Nephron (organoid): ENCODE results near the gene DHX29.
A peak's percentile ranks its signal among the peaks of the same experiment; 100 is the strongest.

Source experiments
- H3K27ac Mint-ChIP-seq, 3 experiments: 2 replicates each; pipeline ENCODE4 v1.8.0; 2020; ENCODE audit warnings: mixed read lengths in 3 of 3, mild to moderate bottlenecking in 2 of 3, moderate library complexity in 1 of 3
- H3K27me3 Mint-ChIP-seq: 2 replicates; pipeline ENCODE4 v1.8.0; 2021; ENCODE audit warnings: low read depth, mild to moderate bottlenecking, moderate library complexity, mixed read lengths
- H3K36me3 Mint-ChIP-seq: 2 replicates; pipeline ENCODE4 v1.8.0; 2020; ENCODE audit warnings: low read depth, mixed read lengths
- H3K4me1 Mint-ChIP-seq: 2 replicates; pipeline ENCODE4 v1.8.0; 2020; ENCODE audit warnings: mixed read lengths
- H3K4me3 Mint-ChIP-seq, 3 experiments: 2 replicates each; pipeline ENCODE4 v1.8.0; 2020; ENCODE audit warnings: mild to moderate bottlenecking in 3 of 3, mixed read lengths in 3 of 3, moderate library complexity in 2 of 3
- H3K9me3 Mint-ChIP-seq: 2 replicates; pipeline ENCODE4 v1.8.0; 2020; ENCODE audit warnings: mixed read lengths
- TF ChIP-seq, protein P1 (sequence below), 3 experiments: fragments of 200-600 bp; sonication (generic); IDR thresholded peaks; one replicate each; pipeline ENCODE4 v1.5.0; 2021; ENCODE audit warnings: antibody characterized with exemption in 3 of 3; ENCODE audit not compliant: unreplicated experiment in 3 of 3

The DHX29 gene, protein sequence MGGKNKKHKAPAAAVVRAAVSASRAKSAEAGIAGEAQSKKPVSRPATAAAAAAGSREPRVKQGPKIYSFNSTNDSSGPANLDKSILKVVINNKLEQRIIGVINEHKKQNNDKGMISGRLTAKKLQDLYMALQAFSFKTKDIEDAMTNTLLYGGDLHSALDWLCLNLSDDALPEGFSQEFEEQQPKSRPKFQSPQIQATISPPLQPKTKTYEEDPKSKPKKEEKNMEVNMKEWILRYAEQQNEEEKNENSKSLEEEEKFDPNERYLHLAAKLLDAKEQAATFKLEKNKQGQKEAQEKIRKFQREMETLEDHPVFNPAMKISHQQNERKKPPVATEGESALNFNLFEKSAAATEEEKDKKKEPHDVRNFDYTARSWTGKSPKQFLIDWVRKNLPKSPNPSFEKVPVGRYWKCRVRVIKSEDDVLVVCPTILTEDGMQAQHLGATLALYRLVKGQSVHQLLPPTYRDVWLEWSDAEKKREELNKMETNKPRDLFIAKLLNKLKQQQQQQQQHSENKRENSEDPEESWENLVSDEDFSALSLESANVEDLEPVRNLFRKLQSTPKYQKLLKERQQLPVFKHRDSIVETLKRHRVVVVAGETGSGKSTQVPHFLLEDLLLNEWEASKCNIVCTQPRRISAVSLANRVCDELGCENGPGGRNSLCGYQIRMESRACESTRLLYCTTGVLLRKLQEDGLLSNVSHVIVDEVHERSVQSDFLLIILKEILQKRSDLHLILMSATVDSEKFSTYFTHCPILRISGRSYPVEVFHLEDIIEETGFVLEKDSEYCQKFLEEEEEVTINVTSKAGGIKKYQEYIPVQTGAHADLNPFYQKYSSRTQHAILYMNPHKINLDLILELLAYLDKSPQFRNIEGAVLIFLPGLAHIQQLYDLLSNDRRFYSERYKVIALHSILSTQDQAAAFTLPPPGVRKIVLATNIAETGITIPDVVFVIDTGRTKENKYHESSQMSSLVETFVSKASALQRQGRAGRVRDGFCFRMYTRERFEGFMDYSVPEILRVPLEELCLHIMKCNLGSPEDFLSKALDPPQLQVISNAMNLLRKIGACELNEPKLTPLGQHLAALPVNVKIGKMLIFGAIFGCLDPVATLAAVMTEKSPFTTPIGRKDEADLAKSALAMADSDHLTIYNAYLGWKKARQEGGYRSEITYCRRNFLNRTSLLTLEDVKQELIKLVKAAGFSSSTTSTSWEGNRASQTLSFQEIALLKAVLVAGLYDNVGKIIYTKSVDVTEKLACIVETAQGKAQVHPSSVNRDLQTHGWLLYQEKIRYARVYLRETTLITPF (N-terminal part only)

DNA sequence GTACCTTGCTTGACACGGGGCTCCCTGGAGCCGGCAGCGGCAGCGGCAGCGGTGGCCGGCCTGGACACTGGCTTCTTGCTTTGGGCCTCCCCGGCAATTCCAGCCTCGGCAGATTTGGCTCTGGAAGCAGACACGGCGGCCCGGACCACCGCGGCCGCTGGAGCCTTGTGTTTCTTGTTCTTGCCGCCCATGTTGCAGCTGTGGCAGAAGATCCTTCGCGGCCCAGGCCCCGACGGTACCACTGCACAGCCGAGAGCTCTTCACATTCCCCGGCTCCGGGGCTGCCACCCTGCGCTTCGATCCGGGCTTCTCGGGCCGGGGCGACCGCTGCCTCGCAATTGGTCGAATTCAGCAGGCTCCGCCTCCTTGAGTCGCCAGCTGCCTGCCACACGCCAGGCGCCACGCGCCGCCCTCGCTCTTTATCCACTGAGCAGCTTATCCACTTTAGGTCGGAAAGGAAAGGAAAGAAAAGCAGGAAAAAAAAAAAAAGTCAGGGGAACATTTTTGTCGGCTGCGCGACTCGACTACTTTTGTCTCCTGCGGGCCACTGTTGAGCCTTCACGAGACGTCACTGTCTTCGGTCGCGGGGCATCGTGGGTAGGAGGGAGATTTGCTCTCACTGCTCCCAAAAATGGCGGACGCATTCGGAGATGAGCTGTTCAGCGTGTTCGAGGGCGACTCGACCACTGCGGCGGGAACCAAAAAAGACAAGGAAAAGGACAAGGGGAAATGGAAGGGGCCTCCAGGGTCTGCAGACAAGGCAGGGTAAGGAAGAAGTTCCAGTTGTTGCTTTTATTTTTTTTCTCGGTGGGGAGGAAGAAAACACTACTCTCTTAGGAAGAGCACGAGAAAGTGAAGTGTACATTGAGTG is at the start of gene DHX29, which contains the start of gene MTREX:
Gene DHX29 (minus strand): TSS at position 312 of the 871 bp plus-strand sequence. CDS start 121 bp downstream, at position 191.
Gene MTREX (plus strand): TSS at position 607 of the 871 bp plus-strand sequence. CDS start 25 bp downstream, at position 632.
- H3K4me3 Mint-ChIP-seq: no peak within 1 kb of the TSS
- H3K36me3 Mint-ChIP-seq: peaks cover 21% of the 10 kb centered on the region
- no peaks in the 10 kb centered on the region for H3K9me3 Mint-ChIP-seq
- H3K27ac Mint-ChIP-seq: no peak within 1 kb of the TSS
- H3K27me3 Mint-ChIP-seq: no peaks in the 10 kb centered on the region
- TF ChIP-seq, protein P1, sequence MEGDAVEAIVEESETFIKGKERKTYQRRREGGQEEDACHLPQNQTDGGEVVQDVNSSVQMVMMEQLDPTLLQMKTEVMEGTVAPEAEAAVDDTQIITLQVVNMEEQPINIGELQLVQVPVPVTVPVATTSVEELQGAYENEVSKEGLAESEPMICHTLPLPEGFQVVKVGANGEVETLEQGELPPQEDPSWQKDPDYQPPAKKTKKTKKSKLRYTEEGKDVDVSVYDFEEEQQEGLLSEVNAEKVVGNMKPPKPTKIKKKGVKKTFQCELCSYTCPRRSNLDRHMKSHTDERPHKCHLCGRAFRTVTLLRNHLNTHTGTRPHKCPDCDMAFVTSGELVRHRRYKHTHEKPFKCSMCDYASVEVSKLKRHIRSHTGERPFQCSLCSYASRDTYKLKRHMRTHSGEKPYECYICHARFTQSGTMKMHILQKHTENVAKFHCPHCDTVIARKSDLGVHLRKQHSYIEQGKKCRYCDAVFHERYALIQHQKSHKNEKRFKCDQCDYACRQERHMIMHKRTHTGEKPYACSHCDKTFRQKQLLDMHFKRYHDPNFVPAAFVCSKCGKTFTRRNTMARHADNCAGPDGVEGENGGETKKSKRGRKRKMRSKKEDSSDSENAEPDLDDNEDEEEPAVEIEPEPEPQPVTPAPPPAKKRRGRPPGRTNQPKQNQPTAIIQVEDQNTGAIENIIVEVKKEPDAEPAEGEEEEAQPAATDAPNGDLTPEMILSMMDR (IDR thresholded peaks at IDR 0.05; ENCODE audit: unreplicated experiment in 3 of 3): no peak
- peaks cover 15% of the 10 kb centered on the region for H3K4me1 Mint-ChIP-seq

DNA sequence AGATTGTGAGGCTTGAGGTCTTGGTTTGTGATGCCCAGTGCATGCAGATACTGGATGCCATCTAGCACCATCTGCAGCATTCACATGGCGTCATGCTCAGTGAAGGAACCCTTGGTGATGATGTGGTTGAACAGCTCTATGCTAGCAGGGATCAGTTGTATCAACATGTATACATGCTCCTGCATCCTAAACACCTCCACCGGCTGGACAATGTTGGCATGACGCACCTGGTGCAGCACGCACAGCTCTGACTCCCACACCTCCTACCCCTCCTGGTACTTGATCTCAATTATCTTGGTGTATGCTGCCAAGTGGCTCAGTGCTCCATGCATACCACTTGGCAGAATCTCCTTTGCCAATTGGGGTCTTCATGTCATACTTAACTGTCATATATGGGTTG is 49.4 kb upstream of the DHX29 start:
- Mint-ChIP-seq H3K4me3 (no peak overlapping the region), H3K36me3 (peaks cover 69% of the 10 kb centered on the region), H3K4me1 (no peaks in the 10 kb centered on the region), H3K9me3 (no peaks in the 10 kb centered on the region), H3K27me3 (no peaks in the 10 kb centered on the region), H3K27ac (no peak overlapping the region)
- TF ChIP-seq, protein P1 (IDR thresholded peaks at IDR 0.05; ENCODE audit: unreplicated experiment in 3 of 3): no peak

DNA sequence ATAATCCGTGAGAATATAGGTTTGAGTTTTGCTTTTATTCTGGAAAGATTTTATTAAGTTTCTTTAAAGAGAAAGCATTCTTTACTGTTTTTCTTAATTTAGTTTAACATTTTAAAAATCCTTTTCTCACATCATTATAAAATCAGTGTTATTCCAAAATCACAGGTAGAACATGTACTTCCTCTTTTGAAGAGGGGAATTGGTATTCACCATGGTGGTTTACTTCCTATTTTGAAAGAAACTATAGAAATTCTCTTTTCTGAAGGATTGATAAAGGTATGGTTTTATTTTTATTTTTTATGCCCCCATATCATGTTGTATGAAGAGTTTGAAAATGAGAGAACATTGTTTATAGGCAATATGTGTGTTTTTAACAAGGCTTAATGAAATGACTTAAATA is 43.3 kb upstream of the DHX29 start:
- no peak overlapping the region for H3K4me3 Mint-ChIP-seq
- H3K36me3 Mint-ChIP-seq: peaks cover 84% of the 10 kb centered on the region
- H3K27ac Mint-ChIP-seq: no peak overlapping the region
- TF ChIP-seq, protein P1 (IDR thresholded peaks at IDR 0.05; ENCODE audit: unreplicated experiment in 3 of 3): no peak
- no peaks in the 10 kb centered on the region for H3K9me3 Mint-ChIP-seq
- no peaks in the 10 kb centered on the region for H3K27me3 Mint-ChIP-seq
- H3K4me1 Mint-ChIP-seq: no peaks in the 10 kb centered on the region

DNA sequence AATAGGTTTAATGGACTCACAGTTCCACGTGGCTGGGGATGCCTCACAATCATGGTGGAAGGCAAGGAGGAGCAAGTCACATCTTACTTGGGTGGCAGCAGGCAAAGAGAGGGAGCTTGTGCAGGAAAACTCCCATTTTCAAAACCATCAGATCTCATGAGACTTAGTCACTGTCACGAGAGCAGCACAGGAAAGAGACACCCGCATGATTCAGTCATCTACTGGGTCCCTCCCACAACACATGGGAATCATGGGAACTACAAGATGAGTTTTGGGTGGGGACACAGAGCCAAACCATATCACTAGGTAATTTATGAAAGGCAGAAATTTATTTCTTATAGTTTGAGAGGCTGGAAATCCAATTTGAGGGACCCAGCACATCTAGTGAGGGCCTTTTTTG is 40.3 kb upstream of the DHX29 start:
- TF ChIP-seq, protein P1 (IDR thresholded peaks at IDR 0.05; ENCODE audit: unreplicated experiment in 3 of 3): no peak
- peaks cover 91% of the 10 kb centered on the region for H3K36me3 Mint-ChIP-seq
- H3K27ac Mint-ChIP-seq: no peak overlapping the region
- no peaks in the 10 kb centered on the region for H3K9me3 Mint-ChIP-seq
- no peak overlapping the region for H3K4me3 Mint-ChIP-seq
- H3K4me1 Mint-ChIP-seq: no peaks in the 10 kb centered on the region
- no peaks in the 10 kb centered on the region for H3K27me3 Mint-ChIP-seq

DNA sequence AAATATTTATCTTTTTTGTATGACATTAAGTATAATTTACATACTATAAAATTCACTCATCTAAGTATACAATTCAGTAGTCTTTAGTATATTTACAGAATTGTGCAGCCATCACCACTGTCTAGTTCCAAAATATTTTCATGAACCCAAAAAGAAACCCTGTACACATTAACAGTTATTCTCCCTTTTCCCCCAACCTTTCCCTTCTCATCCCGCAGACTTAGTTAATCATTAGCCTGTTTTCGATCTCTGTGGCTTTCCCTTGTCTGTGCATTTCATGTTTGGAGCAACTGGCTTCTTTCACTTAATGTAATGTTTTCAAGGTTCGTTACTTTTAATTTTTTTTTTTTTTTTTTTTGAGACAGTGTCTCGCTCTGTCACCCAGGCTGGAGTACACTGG is 37.8 kb upstream of the DHX29 start:
- Mint-ChIP-seq H3K36me3 (peaks cover 84% of the 10 kb centered on the region), H3K27me3 (no peaks in the 10 kb centered on the region), H3K9me3 (no peaks in the 10 kb centered on the region), H3K4me3 (no peak overlapping the region), H3K4me1 (no peaks in the 10 kb centered on the region), H3K27ac (peak overlapping the region in 1 of 3 experiments; percentile 34)
- TF ChIP-seq, protein P1 (IDR thresholded peaks at IDR 0.05; ENCODE audit: unreplicated experiment in 3 of 3): no peak
